DOHH2 (cell line): ENCODE measurements around the gene RBMXL3.
"Not testable (repeated sequence)": the region's sequence is repeated elsewhere in the genome, so short reads cannot be mapped to it uniquely, and the experiment has no call there.

ENCODE experiments used
- EZH2phosphoT487 ChIP-seq: fragments of 200-600 bp; sonication (generic); IDR thresholded peaks from 2 replicates; pipeline ENCODE4 v1.6.1; 2017; ENCODE audit warnings: borderline replicate concordance, mild to moderate bottlenecking, antibody characterized with exemption, low read length, moderate library complexity, mixed read lengths
- TF ChIP-seq, protein P1 (sequence below): fragments of 200-600 bp; sonication (generic); IDR thresholded peaks from one replicate; pipeline ENCODE4 v1.5.1; 2014; ENCODE audit warnings: antibody characterized with exemption, mild to moderate bottlenecking, low read depth, low read length; ENCODE audit not compliant: poor library complexity, severe bottlenecking

DNA sequence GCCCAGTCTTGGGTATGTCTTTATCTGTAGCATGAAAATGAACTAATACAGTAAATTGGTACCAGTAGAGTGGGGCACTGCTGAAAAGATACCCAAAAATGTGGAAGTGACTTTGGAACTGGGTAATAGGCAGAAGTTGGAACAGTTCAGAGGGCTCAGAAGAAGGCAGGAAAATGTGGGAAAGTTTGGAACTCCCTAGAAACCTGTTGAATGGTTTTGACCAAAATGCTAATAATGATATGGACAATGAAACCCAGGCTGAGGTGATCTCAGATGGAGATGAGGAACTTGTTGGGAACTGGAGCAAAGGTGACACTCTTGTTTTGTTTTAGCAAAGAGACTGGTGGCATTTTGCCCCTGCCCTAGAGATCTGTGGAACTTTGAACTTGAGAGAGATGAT is 20.3 kb downstream of the RBMXL3 start:
- TF ChIP-seq, protein P1, sequence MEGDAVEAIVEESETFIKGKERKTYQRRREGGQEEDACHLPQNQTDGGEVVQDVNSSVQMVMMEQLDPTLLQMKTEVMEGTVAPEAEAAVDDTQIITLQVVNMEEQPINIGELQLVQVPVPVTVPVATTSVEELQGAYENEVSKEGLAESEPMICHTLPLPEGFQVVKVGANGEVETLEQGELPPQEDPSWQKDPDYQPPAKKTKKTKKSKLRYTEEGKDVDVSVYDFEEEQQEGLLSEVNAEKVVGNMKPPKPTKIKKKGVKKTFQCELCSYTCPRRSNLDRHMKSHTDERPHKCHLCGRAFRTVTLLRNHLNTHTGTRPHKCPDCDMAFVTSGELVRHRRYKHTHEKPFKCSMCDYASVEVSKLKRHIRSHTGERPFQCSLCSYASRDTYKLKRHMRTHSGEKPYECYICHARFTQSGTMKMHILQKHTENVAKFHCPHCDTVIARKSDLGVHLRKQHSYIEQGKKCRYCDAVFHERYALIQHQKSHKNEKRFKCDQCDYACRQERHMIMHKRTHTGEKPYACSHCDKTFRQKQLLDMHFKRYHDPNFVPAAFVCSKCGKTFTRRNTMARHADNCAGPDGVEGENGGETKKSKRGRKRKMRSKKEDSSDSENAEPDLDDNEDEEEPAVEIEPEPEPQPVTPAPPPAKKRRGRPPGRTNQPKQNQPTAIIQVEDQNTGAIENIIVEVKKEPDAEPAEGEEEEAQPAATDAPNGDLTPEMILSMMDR: not testable (repeated sequence)
- TF ChIP-seq EZH2phosphoT487: not testable (repeated sequence)
